ENCODE measurements around the gene SAMMSON. TPM values are rescaled to one million over a fixed set of nuclear protein-coding genes. Genes with fewer than 3 reads are reported as not detected.

SAMMSON gene
- polyA plus RNA-seq, 1 donor, result 0.09 TPM

GRCh38 chr3:69985266-69985665 lies 14.3 kb upstream of the SAMMSON start:
- WGBS (ENCODE audit: insufficient coverage, low lambda C conversion rate), result 100% methylated on average over 1 of the region's 4 CpGs
- H3K9me3 ChIP-seq (ENCODE audit: control insufficient read depth, low read depth, low read length), result no peaks in the 10 kb centered on the region
- H3K4me1 ChIP-seq (ENCODE audit: control insufficient read depth, insufficient read depth, low read length), result no peaks in the 10 kb centered on the region
- no peaks in the 10 kb centered on the region for H3K27me3 ChIP-seq (ENCODE audit: control insufficient read depth, insufficient read depth, low read length)
- H3K27ac ChIP-seq (ENCODE audit: low read length), result no peak overlapping the region
- DNase-seq, result no peak
- H3K4me3 ChIP-seq (ENCODE audit: low read length), result no peak overlapping the region
- H3K36me3 ChIP-seq (ENCODE audit: control insufficient read depth, insufficient read depth, low read length), result no peaks in the 10 kb centered on the region

DNA sequence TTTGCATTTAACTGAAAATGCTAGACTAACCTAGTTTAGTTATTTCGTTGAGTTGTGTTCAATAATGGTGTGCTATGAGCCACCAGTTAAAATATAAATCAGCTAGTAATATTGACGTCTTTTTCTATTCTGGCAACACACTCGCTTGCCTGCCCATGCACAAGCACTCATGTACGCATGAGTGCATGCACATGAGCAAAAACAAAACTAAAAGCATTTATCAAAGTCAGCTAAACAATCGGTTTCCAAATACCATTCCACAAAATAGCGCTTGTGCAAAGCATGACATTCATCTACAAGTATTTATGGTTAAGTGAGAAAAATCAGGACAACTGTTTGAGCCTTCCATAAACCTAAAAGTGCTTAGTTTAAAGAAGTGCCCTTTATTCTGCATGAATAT lies 13.1 kb upstream of the SAMMSON start:
- no peaks in the 10 kb centered on the region for H3K9me3 ChIP-seq (ENCODE audit: control insufficient read depth, low read depth, low read length)
- no peak overlapping the region for H3K4me3 ChIP-seq (ENCODE audit: low read length)
- no peaks in the 10 kb centered on the region for H3K36me3 ChIP-seq (ENCODE audit: control insufficient read depth, insufficient read depth, low read length)
- H3K27ac ChIP-seq (ENCODE audit: low read length), result no peak overlapping the region
- DNase-seq, result no peak
- no peaks in the 10 kb centered on the region for H3K4me1 ChIP-seq (ENCODE audit: control insufficient read depth, insufficient read depth, low read length)
- H3K27me3 ChIP-seq (ENCODE audit: control insufficient read depth, insufficient read depth, low read length), result no peaks in the 10 kb centered on the region
- WGBS (ENCODE audit: insufficient coverage, low lambda C conversion rate), result no CpG with 5 or more reads among the region's 6 CpGs

GRCh38 chr3:69987833-69988232 lies 11.7 kb upstream of the SAMMSON start:
- H3K4me1 ChIP-seq (ENCODE audit: control insufficient read depth, insufficient read depth, low read length), result no peaks in the 10 kb centered on the region
- H3K4me3 ChIP-seq (ENCODE audit: low read length), result no peak overlapping the region
- DNase-seq, result no peak
- no peaks in the 10 kb centered on the region for H3K9me3 ChIP-seq (ENCODE audit: control insufficient read depth, low read depth, low read length)
- no peaks in the 10 kb centered on the region for H3K36me3 ChIP-seq (ENCODE audit: control insufficient read depth, insufficient read depth, low read length)
- 86% methylated on average over 1 of the region's 6 CpGs for WGBS (ENCODE audit: insufficient coverage, low lambda C conversion rate)
- no peak overlapping the region for H3K27ac ChIP-seq (ENCODE audit: low read length)
- no peaks in the 10 kb centered on the region for H3K27me3 ChIP-seq (ENCODE audit: control insufficient read depth, insufficient read depth, low read length)

- no peak overlapping the region for H3K4me3 ChIP-seq (ENCODE audit: low read length)
- no peak for DNase-seq
- no peaks in the 10 kb centered on the region for H3K36me3 ChIP-seq (ENCODE audit: control insufficient read depth, insufficient read depth, low read length)
- 100% methylated on average over 1 of the region's 4 CpGs for WGBS (ENCODE audit: insufficient coverage, low lambda C conversion rate)
- no peaks in the 10 kb centered on the region for H3K9me3 ChIP-seq (ENCODE audit: control insufficient read depth, low read depth, low read length)
- H3K27ac ChIP-seq (ENCODE audit: low read length), result no peak overlapping the region
- no peaks in the 10 kb centered on the region for H3K27me3 ChIP-seq (ENCODE audit: control insufficient read depth, insufficient read depth, low read length)
- H3K4me1 ChIP-seq (ENCODE audit: control insufficient read depth, insufficient read depth, low read length), result no peaks in the 10 kb centered on the region
Observed at GRCh38 chr3:69993757-69994156, 5.8 kb upstream of the SAMMSON start.

DNA sequence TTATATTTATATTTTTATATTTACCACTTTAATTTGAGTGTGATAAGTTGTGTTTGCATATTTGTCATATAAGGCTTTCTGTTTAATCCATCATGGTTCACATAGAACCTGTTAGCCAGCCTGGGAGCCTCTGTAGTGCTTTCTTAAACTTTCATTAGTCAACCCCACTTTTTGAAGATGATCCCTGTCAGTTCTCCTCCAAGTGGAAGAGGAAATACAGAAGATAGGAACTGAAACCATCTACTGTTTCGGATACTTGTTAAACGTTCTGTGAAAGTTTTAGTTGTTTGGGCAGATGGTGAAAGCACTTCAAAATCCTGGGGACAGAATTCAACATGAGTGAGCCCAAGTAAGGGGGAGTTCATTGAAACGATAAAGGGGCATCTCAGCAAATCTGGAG lies 4.6 kb upstream of the SAMMSON start:
- Histone ChIP-seq H3K36me3 (ENCODE audit: control insufficient read depth, insufficient read depth, low read length) (no peaks in the 10 kb centered on the region), H3K27ac (ENCODE audit: low read length) (no peak overlapping the region), H3K9me3 (ENCODE audit: control insufficient read depth, low read depth, low read length) (no peaks in the 10 kb centered on the region), H3K4me3 (ENCODE audit: low read length) (no peak overlapping the region), H3K4me1 (ENCODE audit: control insufficient read depth, insufficient read depth, low read length) (no peaks in the 10 kb centered on the region), H3K27me3 (ENCODE audit: control insufficient read depth, insufficient read depth, low read length) (no peaks in the 10 kb centered on the region)
- DNase-seq, result no peak
- WGBS (ENCODE audit: insufficient coverage, low lambda C conversion rate), result no CpG with 5 or more reads among the region's 3 CpGs

DNA sequence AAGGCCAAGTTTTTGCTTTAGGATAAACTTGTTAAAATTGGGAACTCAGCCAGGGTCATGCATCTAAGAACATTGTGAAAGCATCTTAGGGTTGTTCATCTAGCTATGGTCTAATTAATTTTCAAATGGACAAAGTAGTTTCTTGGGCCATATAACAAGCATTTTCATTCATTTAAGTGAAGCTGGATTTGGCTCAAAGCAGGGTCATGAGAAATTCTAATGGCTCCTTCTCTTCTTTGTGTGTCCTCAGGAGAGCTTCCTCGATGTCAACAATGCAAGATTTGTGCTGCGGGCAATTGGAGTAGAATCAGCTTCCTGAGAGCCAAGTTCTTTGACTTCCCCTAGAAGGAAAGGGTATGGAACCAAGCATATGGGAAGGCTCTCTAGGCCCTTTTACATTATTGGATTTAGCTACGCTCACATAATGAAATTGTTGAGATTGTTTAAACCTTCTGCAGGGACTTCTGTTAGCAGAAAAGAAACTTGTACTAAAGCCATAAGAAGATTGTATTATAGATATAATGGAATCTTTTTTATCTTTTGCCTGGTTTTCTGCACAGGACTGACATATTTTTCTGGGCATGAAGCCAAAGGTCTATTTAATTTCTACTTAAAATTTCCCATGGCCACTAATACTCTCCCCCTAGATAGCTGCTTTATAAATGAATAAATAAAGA lies 1.8 kb upstream of the SAMMSON start:
- no peak overlapping the region for H3K27ac ChIP-seq (ENCODE audit: low read length)
- no CpG with 5 or more reads among the region's 3 CpGs for WGBS (ENCODE audit: insufficient coverage, low lambda C conversion rate)

DNA sequence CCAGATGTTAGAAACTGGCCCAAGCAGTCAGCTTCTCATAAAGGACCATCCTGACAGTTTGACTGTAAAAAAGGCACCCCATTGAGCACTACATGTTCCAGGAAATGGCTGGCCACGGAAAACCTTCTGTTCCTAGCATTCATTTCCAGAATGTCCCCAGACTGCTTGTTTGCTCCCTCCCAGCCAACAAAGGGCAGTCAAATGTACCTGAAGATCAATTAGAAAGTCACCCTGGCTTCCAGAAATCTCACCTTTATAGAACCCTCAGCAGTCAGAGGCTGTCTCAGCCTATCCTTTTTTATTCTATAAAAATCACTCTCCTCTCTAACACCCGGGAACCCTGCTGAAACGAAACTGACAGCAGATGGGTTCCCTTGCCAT lies 784 bp upstream of the SAMMSON start:
- H3K27me3 ChIP-seq (ENCODE audit: control insufficient read depth, insufficient read depth, low read length), result no peaks in the 10 kb centered on the region
- WGBS (ENCODE audit: insufficient coverage, low lambda C conversion rate), result no CpG with 5 or more reads among the region's 3 CpGs
- no peak overlapping the region for H3K4me3 ChIP-seq (ENCODE audit: low read length)

More for the DNA sequence above, 1.8 kb upstream of the SAMMSON start:
- peak in 1 of 2 donors; percentile 27 for DNase-seq
- H3K4me1 ChIP-seq (ENCODE audit: control insufficient read depth, insufficient read depth, low read length), result no peaks in the 10 kb centered on the region
- no peaks in the 10 kb centered on the region for H3K36me3 ChIP-seq (ENCODE audit: control insufficient read depth, insufficient read depth, low read length)
- no peaks in the 10 kb centered on the region for H3K27me3 ChIP-seq (ENCODE audit: control insufficient read depth, insufficient read depth, low read length)
- no peaks in the 10 kb centered on the region for H3K9me3 ChIP-seq (ENCODE audit: control insufficient read depth, low read depth, low read length)
- H3K4me3 ChIP-seq (ENCODE audit: low read length), result no peak overlapping the region

DNA sequence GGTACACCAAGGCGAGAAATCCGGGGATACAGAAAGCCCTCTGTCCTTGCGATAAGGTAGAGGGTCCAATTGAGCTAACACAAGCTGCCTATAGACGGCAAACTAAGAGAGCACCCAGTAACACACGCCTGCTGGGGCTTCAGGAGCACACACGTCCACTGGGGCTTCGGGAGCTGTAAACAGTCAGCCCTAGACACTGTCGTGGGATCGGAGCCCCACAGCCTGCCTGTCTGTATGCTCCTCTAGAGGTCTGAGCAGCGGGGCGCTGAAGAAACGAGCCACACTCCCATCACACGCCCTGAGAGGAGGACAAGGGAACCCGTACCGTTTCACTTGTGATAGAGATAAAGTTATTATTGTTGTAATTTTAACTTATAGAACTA lies 486 bp downstream of the SAMMSON start:
- H3K27me3 ChIP-seq (ENCODE audit: control insufficient read depth, insufficient read depth, low read length), result no peaks in the 10 kb centered on the region
- H3K27ac ChIP-seq (ENCODE audit: low read length), result no peak overlapping the region
- H3K4me3 ChIP-seq (ENCODE audit: low read length), result no peak overlapping the region
- H3K36me3 ChIP-seq (ENCODE audit: control insufficient read depth, insufficient read depth, low read length), result no peaks in the 10 kb centered on the region
- no peaks in the 10 kb centered on the region for H3K9me3 ChIP-seq (ENCODE audit: control insufficient read depth, low read depth, low read length)
- H3K4me1 ChIP-seq (ENCODE audit: control insufficient read depth, insufficient read depth, low read length), result no peaks in the 10 kb centered on the region
- 78% methylated on average over 3 of the region's 15 CpGs for WGBS (ENCODE audit: insufficient coverage, low lambda C conversion rate)
- DNase-seq, result no peak

More for the DNA sequence above, 784 bp upstream of the SAMMSON start:
- H3K4me1 ChIP-seq (ENCODE audit: control insufficient read depth, insufficient read depth, low read length), result no peaks in the 10 kb centered on the region
- no peaks in the 10 kb centered on the region for H3K9me3 ChIP-seq (ENCODE audit: control insufficient read depth, low read depth, low read length)
- no peak for DNase-seq
- H3K36me3 ChIP-seq (ENCODE audit: control insufficient read depth, insufficient read depth, low read length), result no peaks in the 10 kb centered on the region
- H3K27ac ChIP-seq (ENCODE audit: low read length), result peak overlapping the region; percentile 11

GRCh38 chr3:70000563-70001081 lies 1.1 kb downstream of the SAMMSON start:
- Histone ChIP-seq H3K9me3 (ENCODE audit: control insufficient read depth, low read depth, low read length) (no peaks in the 10 kb centered on the region), H3K4me1 (ENCODE audit: control insufficient read depth, insufficient read depth, low read length) (no peaks in the 10 kb centered on the region), H3K27me3 (ENCODE audit: control insufficient read depth, insufficient read depth, low read length) (no peaks in the 10 kb centered on the region), H3K27ac (ENCODE audit: low read length) (no peak overlapping the region), H3K4me3 (ENCODE audit: low read length) (no peak overlapping the region), H3K36me3 (ENCODE audit: control insufficient read depth, insufficient read depth, low read length) (no peaks in the 10 kb centered on the region)
- WGBS (ENCODE audit: insufficient coverage, low lambda C conversion rate), result no CpG with 5 or more reads among the region's 4 CpGs
- DNase-seq, result no peak

DNA sequence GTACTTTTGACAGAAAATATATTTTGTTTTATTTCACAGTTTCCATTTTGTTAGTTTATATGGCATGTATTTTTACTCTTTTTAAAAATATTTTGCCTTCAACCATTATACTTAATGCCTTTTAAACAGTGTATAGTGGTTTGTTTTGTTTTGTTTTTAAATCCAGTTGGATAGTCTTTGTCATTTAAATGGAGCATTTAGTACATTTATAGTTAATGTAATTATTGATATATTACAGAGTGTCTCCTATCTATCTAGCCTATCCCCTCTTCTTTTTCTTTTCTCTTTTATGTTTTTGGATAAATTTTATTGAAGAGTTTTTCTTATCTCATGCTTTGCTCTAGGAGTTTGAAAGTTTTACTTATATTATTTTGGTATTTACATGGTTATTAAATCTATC lies 3.6 kb downstream of the SAMMSON start:
- no peaks in the 10 kb centered on the region for H3K4me1 ChIP-seq (ENCODE audit: control insufficient read depth, insufficient read depth, low read length)
- H3K27me3 ChIP-seq (ENCODE audit: control insufficient read depth, insufficient read depth, low read length), result no peaks in the 10 kb centered on the region
- H3K9me3 ChIP-seq (ENCODE audit: control insufficient read depth, low read depth, low read length), result no peaks in the 10 kb centered on the region
- no peaks in the 10 kb centered on the region for H3K36me3 ChIP-seq (ENCODE audit: control insufficient read depth, insufficient read depth, low read length)
- no peak for DNase-seq
- H3K4me3 ChIP-seq (ENCODE audit: low read length), result no peak overlapping the region
- H3K27ac ChIP-seq (ENCODE audit: low read length), result no peak overlapping the region

DNA sequence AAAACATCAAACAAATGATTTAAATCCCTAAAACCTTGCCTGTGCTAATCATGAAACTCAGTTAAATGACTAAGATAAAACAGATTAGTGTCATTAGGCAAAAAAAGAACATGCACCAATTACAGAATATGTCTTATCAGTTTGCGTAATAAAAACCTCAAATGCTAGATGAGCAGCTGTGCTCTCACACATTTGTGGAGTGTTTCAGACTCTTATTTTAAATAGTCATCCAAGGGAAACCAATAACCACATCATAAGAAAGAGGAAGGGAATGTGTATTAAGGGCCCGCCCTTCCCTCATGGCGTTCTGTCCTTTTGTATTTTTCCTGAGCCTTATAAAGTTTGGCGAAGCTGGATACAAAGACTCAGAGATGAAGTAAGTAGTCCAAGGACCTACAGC lies 6.6 kb downstream of the SAMMSON start:
- Histone ChIP-seq H3K4me3 (ENCODE audit: low read length) (no peak overlapping the region), H3K27me3 (ENCODE audit: control insufficient read depth, insufficient read depth, low read length) (no peaks in the 10 kb centered on the region), H3K27ac (ENCODE audit: low read length) (no peak overlapping the region), H3K9me3 (ENCODE audit: control insufficient read depth, low read depth, low read length) (no peaks in the 10 kb centered on the region), H3K36me3 (ENCODE audit: control insufficient read depth, insufficient read depth, low read length) (no peaks in the 10 kb centered on the region), H3K4me1 (ENCODE audit: control insufficient read depth, insufficient read depth, low read length) (no peaks in the 10 kb centered on the region)
- WGBS (ENCODE audit: insufficient coverage, low lambda C conversion rate), result no CpG with 5 or more reads among the region's 4 CpGs
- no peak for DNase-seq

Data from large intestine (tissue), 3 donors.